OCI-LY1 (cell line): ENCODE data around the gene ARSI.

Source experiments
- EZH2 ChIP-seq: fragments of 200-600 bp; sonication (generic), shearing (Covaris generic); IDR thresholded peaks from 2 replicates; pipeline ENCODE4 v1.8.0; 2017; ENCODE audit warnings: borderline replicate concordance, mixed run types, mild to moderate bottlenecking, antibody characterized with exemption, low read length, moderate library complexity, mixed read lengths
- TF ChIP-seq, protein P1 (sequence below): fragments of 200-600 bp; sonication (generic), shearing (Covaris generic); IDR thresholded peaks from 2 replicates; pipeline ENCODE4 v1.5.1; 2017; ENCODE audit warnings: mild to moderate bottlenecking, antibody characterized with exemption, low read length, moderate library complexity, mixed read lengths

DNA sequence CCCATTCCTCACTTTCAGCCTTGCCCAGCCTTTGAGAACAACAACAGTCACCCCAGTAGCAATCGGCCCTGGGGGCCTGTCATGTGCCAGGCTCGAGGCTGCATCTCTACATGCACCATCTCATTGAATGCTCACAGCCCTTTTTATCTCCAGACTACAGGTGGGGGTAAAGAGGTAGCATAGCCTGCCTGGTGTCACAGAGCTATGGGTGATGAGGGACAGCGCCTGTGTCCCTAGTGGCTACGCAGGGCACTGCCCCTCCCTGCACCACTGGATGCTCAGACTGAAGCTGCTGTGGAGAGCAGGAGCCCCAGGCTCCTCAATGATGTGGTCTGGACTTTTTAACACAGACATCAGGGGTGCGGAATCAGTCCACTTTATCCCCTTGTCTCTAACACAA, 15.9 kb downstream of the ARSI start:
- TF ChIP-seq, protein P1, sequence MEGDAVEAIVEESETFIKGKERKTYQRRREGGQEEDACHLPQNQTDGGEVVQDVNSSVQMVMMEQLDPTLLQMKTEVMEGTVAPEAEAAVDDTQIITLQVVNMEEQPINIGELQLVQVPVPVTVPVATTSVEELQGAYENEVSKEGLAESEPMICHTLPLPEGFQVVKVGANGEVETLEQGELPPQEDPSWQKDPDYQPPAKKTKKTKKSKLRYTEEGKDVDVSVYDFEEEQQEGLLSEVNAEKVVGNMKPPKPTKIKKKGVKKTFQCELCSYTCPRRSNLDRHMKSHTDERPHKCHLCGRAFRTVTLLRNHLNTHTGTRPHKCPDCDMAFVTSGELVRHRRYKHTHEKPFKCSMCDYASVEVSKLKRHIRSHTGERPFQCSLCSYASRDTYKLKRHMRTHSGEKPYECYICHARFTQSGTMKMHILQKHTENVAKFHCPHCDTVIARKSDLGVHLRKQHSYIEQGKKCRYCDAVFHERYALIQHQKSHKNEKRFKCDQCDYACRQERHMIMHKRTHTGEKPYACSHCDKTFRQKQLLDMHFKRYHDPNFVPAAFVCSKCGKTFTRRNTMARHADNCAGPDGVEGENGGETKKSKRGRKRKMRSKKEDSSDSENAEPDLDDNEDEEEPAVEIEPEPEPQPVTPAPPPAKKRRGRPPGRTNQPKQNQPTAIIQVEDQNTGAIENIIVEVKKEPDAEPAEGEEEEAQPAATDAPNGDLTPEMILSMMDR, result no peak
- no peak for TF ChIP-seq EZH2
